ENCODE results near the gene HOXC5.
A peak's percentile ranks its signal among the peaks of the same experiment; 100 is the strongest.

DNA sequence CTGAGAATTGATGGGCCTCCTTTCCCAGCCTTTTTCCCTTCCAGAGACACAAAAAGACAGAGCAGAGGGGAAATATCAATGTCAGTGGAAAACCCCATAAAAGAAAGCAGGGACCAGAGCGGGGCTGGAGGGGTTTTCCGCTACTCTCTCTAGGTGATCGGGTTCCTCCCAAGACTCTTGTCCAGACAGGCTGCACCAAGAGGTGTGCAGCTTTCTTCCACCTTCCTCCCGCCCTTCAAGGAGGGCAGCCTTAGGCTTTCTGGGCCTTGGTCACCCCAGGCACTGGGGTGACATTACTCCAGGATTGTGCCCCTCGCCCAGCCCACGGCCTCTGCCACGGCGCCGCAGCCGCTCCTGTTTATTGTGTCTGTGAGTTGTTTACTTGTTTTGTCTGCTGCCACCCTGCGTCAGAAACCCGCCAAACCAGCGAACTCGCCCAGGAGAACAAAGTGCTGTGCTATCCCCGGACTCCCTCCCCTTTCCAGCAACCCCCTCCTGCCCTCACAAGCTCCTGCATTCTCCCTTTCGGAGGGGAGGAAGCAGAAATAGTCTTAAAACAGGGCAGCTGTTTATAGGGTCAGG is 11.3 kb upstream of the HOXC5 start:
- TF ChIP-seq, protein P1, sequence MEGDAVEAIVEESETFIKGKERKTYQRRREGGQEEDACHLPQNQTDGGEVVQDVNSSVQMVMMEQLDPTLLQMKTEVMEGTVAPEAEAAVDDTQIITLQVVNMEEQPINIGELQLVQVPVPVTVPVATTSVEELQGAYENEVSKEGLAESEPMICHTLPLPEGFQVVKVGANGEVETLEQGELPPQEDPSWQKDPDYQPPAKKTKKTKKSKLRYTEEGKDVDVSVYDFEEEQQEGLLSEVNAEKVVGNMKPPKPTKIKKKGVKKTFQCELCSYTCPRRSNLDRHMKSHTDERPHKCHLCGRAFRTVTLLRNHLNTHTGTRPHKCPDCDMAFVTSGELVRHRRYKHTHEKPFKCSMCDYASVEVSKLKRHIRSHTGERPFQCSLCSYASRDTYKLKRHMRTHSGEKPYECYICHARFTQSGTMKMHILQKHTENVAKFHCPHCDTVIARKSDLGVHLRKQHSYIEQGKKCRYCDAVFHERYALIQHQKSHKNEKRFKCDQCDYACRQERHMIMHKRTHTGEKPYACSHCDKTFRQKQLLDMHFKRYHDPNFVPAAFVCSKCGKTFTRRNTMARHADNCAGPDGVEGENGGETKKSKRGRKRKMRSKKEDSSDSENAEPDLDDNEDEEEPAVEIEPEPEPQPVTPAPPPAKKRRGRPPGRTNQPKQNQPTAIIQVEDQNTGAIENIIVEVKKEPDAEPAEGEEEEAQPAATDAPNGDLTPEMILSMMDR (IDR thresholded peaks at IDR 0.05): peak; percentile 66
- no peak for TF ChIP-seq ZFX (IDR thresholded peaks at IDR 0.05; ENCODE audit: borderline replicate concordance)
